ENCODE measurements around the gene EIF5. TPM values are rescaled to one million over a fixed set of nuclear protein-coding genes. Genes with fewer than 3 reads are reported as not detected.

Gene EIF5
- total RNA-seq, 3 donors from 2014 or later (not counting 1 experiment from before 2014, with no cell fraction given), result 498 to 670 (median 594) TPM

GRCh38 chr14:103334644-103335622, 896 bp downstream of the EIF5 start:
- Mint-ChIP-seq H3K27me3 (ENCODE audit: low read depth in 2 of 2) (no peaks in the 10 kb centered on the region), H3K4me3 (peak overlapping the region; percentile 96), H3K27ac (peak overlapping the region; percentile 92 to 99), H3K9me3 (no peaks in the 10 kb centered on the region), H3K4me1 (peaks cover 40 to 48% of the 10 kb centered on the region in 2 donors), H3K36me3 (peaks cover 37% of the 10 kb centered on the region)
- ATAC-seq (peak; percentile 33 to 49 (median 41)), DNase-seq (peak; percentile 73 to 77)
- Histone ChIP-seq H3K36me3 (ENCODE audit: control insufficient read depth, insufficient read depth, low read length) (peaks cover 45% of the 10 kb centered on the region), H3K27me3 (ENCODE audit: control insufficient read depth, insufficient read depth, low read length) (no peaks in the 10 kb centered on the region), H3K4me1 (ENCODE audit: control insufficient read depth, insufficient read depth, low read length) (peaks cover 30% of the 10 kb centered on the region), H3K4me3 (ENCODE audit: low read length) (peak overlapping the region; percentile 95), H3K27ac (ENCODE audit: low read length) (peak overlapping the region; percentile 98), H3K9me3 (ENCODE audit: control insufficient read depth, insufficient read depth, low read length) (no peaks in the 10 kb centered on the region)
- intact Hi-C loops (cut with micrococcal nuclease), result loop anchor here (1.0 kb wide), 1 partner anchor 50 kb away; the partner anchor contains the start of gene MARK3
- TF ChIP-seq, protein P1, sequence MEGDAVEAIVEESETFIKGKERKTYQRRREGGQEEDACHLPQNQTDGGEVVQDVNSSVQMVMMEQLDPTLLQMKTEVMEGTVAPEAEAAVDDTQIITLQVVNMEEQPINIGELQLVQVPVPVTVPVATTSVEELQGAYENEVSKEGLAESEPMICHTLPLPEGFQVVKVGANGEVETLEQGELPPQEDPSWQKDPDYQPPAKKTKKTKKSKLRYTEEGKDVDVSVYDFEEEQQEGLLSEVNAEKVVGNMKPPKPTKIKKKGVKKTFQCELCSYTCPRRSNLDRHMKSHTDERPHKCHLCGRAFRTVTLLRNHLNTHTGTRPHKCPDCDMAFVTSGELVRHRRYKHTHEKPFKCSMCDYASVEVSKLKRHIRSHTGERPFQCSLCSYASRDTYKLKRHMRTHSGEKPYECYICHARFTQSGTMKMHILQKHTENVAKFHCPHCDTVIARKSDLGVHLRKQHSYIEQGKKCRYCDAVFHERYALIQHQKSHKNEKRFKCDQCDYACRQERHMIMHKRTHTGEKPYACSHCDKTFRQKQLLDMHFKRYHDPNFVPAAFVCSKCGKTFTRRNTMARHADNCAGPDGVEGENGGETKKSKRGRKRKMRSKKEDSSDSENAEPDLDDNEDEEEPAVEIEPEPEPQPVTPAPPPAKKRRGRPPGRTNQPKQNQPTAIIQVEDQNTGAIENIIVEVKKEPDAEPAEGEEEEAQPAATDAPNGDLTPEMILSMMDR (IDR thresholded peaks at IDR 0.05), result no peak
- WGBS (ENCODE audit: insufficient coverage), result under 1% methylated on average over 97 of the region's 97 CpGs

GRCh38 chr14:103336191-103336590, 2.2 kb downstream of the EIF5 start:
- 96% methylated on average over 14 of the region's 14 CpGs for WGBS (ENCODE audit: insufficient coverage)
- H3K27ac Mint-ChIP-seq, result peak overlapping the region; percentile 92 to 99
- ATAC-seq (no peak), DNase-seq (peak in 1 of 2 donors; percentile 19)
- peak overlapping the region; percentile 96 for H3K4me3 Mint-ChIP-seq
- Histone ChIP-seq H3K9me3 (ENCODE audit: control insufficient read depth, insufficient read depth, low read length) (no peaks in the 10 kb centered on the region), H3K4me1 (ENCODE audit: control insufficient read depth, insufficient read depth, low read length) (peaks cover 30% of the 10 kb centered on the region), H3K27me3 (ENCODE audit: control insufficient read depth, insufficient read depth, low read length) (no peaks in the 10 kb centered on the region), H3K36me3 (ENCODE audit: control insufficient read depth, insufficient read depth, low read length) (peaks cover 58% of the 10 kb centered on the region), H3K27ac (ENCODE audit: low read length) (no peak overlapping the region), H3K4me3 (ENCODE audit: low read length) (no peak overlapping the region)
- peaks cover 46% of the 10 kb centered on the region for H3K36me3 Mint-ChIP-seq
- intact Hi-C loops (cut with micrococcal nuclease), result no loop called here
- TF ChIP-seq, protein P1 (IDR thresholded peaks at IDR 0.05), result no peak
- H3K9me3 Mint-ChIP-seq, result no peaks in the 10 kb centered on the region
- H3K4me1 Mint-ChIP-seq, result peaks cover 47 to 55% of the 10 kb centered on the region in 2 donors
- no peaks in the 10 kb centered on the region for H3K27me3 Mint-ChIP-seq (ENCODE audit: low read depth in 2 of 2)

DNA sequence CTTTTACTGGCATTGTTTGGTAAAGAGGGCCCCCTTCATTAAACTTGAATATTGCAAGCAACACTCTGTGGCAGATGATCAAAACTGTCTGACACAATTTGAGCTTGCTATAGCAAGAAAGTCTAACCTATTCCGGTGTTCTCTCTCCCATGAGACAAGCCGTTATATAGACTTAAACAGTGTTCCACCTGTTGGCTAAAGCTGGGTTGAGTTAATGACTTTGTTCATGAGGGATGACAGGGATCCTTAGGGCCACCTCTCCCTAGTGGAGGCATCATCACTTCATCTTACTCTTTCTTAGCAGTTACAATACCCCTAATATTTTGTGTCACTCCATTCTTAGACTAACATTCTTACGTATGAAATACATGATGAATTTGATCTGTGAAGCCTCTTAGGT, 3.8 kb downstream of the EIF5 start:
- no peaks in the 10 kb centered on the region for H3K27me3 Mint-ChIP-seq (ENCODE audit: low read depth in 2 of 2)
- DNase-seq (peak in 1 of 2 donors; percentile 21), ATAC-seq (no peak)
- no peak overlapping the region for H3K4me3 Mint-ChIP-seq
- WGBS (ENCODE audit: insufficient coverage), result 90% methylated on average over 3 of the region's 3 CpGs
- intact Hi-C loops (cut with micrococcal nuclease), result no loop called here
- TF ChIP-seq, protein P1 (IDR thresholded peaks at IDR 0.05), result no peak
- H3K4me1 ChIP-seq (ENCODE audit: control insufficient read depth, insufficient read depth, low read length), result peaks cover 25% of the 10 kb centered on the region
- peak overlapping the region; percentile 92 to 99 for H3K27ac Mint-ChIP-seq
- peaks cover 74% of the 10 kb centered on the region for H3K36me3 ChIP-seq (ENCODE audit: control insufficient read depth, insufficient read depth, low read length)
- H3K9me3 Mint-ChIP-seq, result no peaks in the 10 kb centered on the region
- peaks cover 60% of the 10 kb centered on the region for H3K36me3 Mint-ChIP-seq
- no peak overlapping the region for H3K4me3 ChIP-seq (ENCODE audit: low read length)
- H3K9me3 ChIP-seq (ENCODE audit: control insufficient read depth, insufficient read depth, low read length), result no peaks in the 10 kb centered on the region
- no peaks in the 10 kb centered on the region for H3K27me3 ChIP-seq (ENCODE audit: control insufficient read depth, insufficient read depth, low read length)
- peaks cover 52 to 57% of the 10 kb centered on the region in 2 donors for H3K4me1 Mint-ChIP-seq
- H3K27ac ChIP-seq (ENCODE audit: low read length), result no peak overlapping the region
